ENCODE results near the gene RAE1. TPM values are rescaled to one million over a fixed set of nuclear protein-coding genes. Genes with fewer than 3 reads are reported as not detected.

RAE1 gene
- total RNA-seq, 2 experiments from 2014 or later: 31.8 to 34.4 TPM

- DNase-seq (no peak), ATAC-seq (ENCODE audit: low read depth) (no peak)
- peaks cover 9% of the 10 kb centered on the region for H3K4me1 Mint-ChIP-seq
- H3K9me3 Mint-ChIP-seq: no peaks in the 10 kb centered on the region
- H3K4me3 Mint-ChIP-seq: no peak overlapping the region
- H3K27me3 Mint-ChIP-seq: no peaks in the 10 kb centered on the region
- H3K27ac Mint-ChIP-seq: no peak overlapping the region
- peaks cover 37% of the 10 kb centered on the region for H3K36me3 Mint-ChIP-seq
- POLR2A ChIA-PET: no interaction called here
These were observed 20.3 kb downstream of the RAE1 start for GRCh38 chr20:57371363-57371762.

GRCh38 chr20:57372157-57372556, 21.1 kb downstream of the RAE1 start:
- DNase-seq (no peak), ATAC-seq (ENCODE audit: low read depth) (no peak)
- Mint-ChIP-seq H3K36me3 (peaks cover 33% of the 10 kb centered on the region), H3K27ac (no peak overlapping the region), H3K4me3 (no peak overlapping the region), H3K27me3 (no peaks in the 10 kb centered on the region), H3K4me1 (peaks cover 9% of the 10 kb centered on the region), H3K9me3 (no peaks in the 10 kb centered on the region)
- POLR2A ChIA-PET: no interaction called here

DNA sequence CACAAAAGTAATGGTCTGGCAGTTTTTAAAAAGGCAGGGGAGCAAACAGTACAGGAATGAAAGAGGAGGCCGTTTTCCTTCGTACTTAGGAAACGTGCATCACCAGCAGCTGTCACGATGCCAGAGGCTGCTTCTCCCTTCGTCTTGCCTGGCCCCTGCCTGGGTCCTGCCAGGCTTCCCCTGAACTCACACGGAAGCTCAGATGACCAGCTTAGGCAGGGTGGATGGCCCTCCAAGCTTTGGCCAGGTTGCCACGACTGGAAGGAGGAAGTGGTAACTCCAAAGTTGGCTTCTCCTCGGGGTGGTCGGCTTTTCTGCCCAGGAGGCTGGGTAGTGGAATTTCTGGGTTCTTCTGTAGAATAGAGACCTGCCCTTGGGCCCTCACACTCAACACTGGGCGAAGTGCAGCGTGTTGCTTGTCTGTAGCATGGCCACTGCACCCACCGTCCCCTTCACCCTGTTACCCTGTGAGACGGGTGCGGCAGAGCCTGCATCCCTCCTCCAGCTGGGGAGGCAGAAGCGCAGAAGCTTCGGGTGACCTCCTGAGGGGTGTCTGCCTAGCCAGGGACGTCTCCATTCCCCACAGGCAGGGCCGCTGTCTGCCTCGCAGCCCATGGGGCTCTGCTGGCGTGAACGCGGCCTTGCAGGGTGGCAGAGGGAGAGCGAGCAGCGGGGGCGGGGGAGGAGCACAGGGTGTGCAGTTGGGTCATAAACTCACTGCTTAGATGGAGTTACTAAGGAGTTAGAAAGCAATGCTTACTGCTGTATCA, 21.7 kb downstream of the RAE1 start:
- peaks cover 36% of the 10 kb centered on the region for H3K36me3 Mint-ChIP-seq
- H3K4me3 Mint-ChIP-seq: no peak overlapping the region
- no peak overlapping the region for H3K27ac Mint-ChIP-seq
- H3K27me3 Mint-ChIP-seq: no peaks in the 10 kb centered on the region
- DNase-seq: no peak
- POLR2A ChIA-PET: no interaction called here
- no peaks in the 10 kb centered on the region for H3K9me3 Mint-ChIP-seq
- peaks cover 13% of the 10 kb centered on the region for H3K4me1 Mint-ChIP-seq
- ATAC-seq (ENCODE audit: low read depth): no peak

GRCh38 chr20:57374343-57374930, 23.4 kb downstream of the RAE1 start:
- ATAC-seq (ENCODE audit: low read depth): no peak
- Mint-ChIP-seq H3K36me3 (peaks cover 36% of the 10 kb centered on the region), H3K27ac (peak overlapping the region; percentile 40), H3K4me1 (peaks cover 13% of the 10 kb centered on the region), H3K27me3 (no peaks in the 10 kb centered on the region), H3K4me3 (no peak overlapping the region), H3K9me3 (no peaks in the 10 kb centered on the region)
- POLR2A ChIA-PET: no interaction called here
- DNase-seq: no peak

DNA sequence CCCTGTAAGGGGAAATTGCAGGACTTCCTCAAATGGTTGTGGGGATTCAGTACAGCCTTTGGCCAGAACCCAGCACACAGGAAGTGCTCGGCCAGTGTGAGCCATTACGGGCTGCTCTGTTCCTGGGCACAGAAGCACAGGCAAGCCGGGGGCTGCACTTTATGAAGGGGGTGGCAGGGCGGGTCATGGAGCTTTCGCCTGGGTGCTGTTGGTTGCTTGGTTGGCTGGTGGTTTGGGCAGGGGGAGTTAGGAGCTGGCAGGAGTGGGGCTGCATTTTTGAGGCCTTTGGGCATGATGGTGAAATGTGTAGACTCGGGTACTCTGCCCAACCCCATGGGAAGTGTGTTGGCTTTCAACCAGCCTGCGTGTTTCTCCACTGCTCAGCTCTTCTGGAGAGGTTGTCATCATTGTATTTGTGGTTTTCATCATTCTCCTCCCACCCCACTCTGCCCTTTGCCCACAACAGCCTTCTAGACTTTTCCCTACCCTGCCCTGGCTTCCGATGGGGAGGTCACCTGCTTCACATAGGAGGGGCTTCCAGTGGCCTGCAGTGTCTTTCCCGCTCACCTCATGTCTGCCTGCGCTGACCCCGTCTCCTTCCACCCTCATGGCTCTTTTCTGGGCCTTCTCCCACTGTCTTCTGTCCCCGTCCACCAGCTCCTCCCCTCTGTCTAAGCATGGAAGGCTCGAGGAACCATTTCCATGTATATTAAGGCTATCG, 24.0 kb downstream of the RAE1 start:
- POLR2A ChIA-PET: interaction anchor here (0.6 kb wide), 1 partner anchor 49 kb away, joined by 4 read pairs; no protein-coding TSS in a partner anchor

GRCh38 chr20:57375652-57376230, 24.7 kb downstream of the RAE1 start:
- ATAC-seq (ENCODE audit: low read depth) (no peak), DNase-seq (no peak)
- no peak overlapping the region for H3K27ac Mint-ChIP-seq
- H3K9me3 Mint-ChIP-seq: no peaks in the 10 kb centered on the region
- H3K4me3 Mint-ChIP-seq: no peak overlapping the region
- POLR2A ChIA-PET: interaction anchor here (0.6 kb wide), 1 partner anchor 48 kb away, joined by 4 read pairs; no protein-coding TSS in a partner anchor
- no peaks in the 10 kb centered on the region for H3K27me3 Mint-ChIP-seq
- H3K36me3 Mint-ChIP-seq: peaks cover 24% of the 10 kb centered on the region
- H3K4me1 Mint-ChIP-seq: peaks cover 15% of the 10 kb centered on the region

More for the DNA sequence above, 24.0 kb downstream of the RAE1 start:
- H3K4me1 Mint-ChIP-seq: peaks cover 14% of the 10 kb centered on the region
- no peaks in the 10 kb centered on the region for H3K9me3 Mint-ChIP-seq
- H3K36me3 Mint-ChIP-seq: peaks cover 30% of the 10 kb centered on the region
- H3K4me3 Mint-ChIP-seq: no peak overlapping the region
- no peaks in the 10 kb centered on the region for H3K27me3 Mint-ChIP-seq
- no peak for ATAC-seq (ENCODE audit: low read depth)
- no peak for DNase-seq
- no peak overlapping the region for H3K27ac Mint-ChIP-seq

DNA sequence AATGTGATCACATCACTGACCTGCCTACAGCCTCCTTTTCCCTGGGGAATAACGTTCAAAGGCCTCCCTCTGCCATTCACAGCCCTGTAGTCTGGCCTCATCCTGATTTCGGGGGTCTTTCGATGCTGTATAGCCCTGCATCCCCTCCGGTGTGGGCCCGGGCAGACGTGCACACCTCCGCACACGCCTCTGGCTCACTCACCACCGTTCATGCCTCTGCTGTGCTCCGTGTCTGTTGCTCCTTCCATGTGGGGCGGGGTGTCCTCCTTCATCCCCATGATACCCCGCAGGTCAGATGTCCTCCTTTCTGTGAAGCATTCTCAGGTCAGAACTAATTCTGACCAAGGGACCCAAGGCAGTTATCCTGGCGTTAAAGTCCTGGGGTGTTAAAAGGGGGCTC, 26.3 kb downstream of the RAE1 start:
- no peak overlapping the region for H3K4me3 Mint-ChIP-seq
- POLR2A ChIA-PET: no interaction called here
- DNase-seq (no peak), ATAC-seq (ENCODE audit: low read depth) (no peak)
- H3K4me1 Mint-ChIP-seq: peaks cover 20% of the 10 kb centered on the region
- H3K9me3 Mint-ChIP-seq: no peaks in the 10 kb centered on the region
- H3K27ac Mint-ChIP-seq: no peak overlapping the region
- peaks cover 21% of the 10 kb centered on the region for H3K36me3 Mint-ChIP-seq
- H3K27me3 Mint-ChIP-seq: no peaks in the 10 kb centered on the region

DNA sequence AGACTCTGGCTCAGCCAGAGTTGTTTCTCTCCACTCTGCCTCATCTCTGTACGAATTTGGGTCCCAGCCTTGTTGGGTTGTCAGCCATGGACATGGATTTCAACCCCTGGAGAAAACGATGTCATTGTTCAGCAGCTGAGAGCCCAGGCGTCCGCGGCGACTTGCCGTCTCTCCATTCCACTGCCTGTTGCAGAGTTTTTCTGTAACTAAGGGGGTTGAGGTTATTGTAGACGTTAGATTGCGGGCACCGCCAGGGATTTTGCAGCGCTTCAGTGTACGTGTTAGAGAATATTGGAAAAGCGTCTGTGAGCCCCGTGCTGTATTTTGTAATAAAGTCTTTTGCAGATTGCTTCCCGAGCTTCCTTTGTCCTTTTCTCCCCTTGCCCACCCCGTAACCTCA, 27.1 kb downstream of the RAE1 start:
- no peak overlapping the region for H3K4me3 Mint-ChIP-seq
- H3K27me3 Mint-ChIP-seq: no peaks in the 10 kb centered on the region
- POLR2A ChIA-PET: no interaction called here
- H3K27ac Mint-ChIP-seq: no peak overlapping the region
- H3K9me3 Mint-ChIP-seq: no peaks in the 10 kb centered on the region
- H3K36me3 Mint-ChIP-seq: peaks cover 21% of the 10 kb centered on the region
- peaks cover 26% of the 10 kb centered on the region for H3K4me1 Mint-ChIP-seq
- no peak for DNase-seq
- ATAC-seq (ENCODE audit: low read depth): no peak

DNA sequence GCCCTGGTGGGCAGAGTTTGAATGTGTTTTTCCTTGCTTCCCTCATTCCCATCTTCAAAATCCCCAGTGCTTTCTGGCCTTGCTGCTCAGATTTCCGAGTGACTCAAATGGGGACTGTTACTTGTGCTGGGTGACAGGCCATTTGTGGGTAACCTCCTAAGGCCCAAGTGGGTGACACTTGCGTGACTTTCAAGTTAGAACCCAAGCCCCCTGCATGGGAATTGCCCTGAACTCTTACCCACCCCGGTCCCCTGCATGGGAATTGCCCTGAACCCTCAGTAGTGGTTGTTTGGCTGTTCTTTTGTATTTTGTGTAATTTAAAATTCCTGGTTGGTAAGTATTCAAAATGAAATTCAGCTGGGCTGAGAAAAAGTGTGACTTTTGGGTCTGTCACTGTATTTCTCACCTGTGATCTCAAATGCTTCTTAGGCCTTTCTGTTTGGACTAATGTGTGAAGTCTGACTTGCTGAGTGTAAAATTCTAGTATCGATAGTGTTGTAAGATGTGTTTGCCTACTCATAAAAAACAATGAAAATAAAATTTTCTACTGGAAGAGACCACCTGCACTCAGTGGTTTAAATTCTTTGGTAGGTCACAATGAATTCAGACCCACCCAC, 27.7 kb downstream of the RAE1 start:
- Mint-ChIP-seq H3K27me3 (no peaks in the 10 kb centered on the region), H3K27ac (no peak overlapping the region), H3K36me3 (peaks cover 16% of the 10 kb centered on the region), H3K4me3 (no peak overlapping the region), H3K4me1 (peaks cover 26% of the 10 kb centered on the region), H3K9me3 (no peaks in the 10 kb centered on the region)
- POLR2A ChIA-PET: interaction anchor here (2.0 kb wide), 1 partner anchor 11 kb away, joined by 8 read pairs; no protein-coding TSS in a partner anchor
- ATAC-seq (ENCODE audit: low read depth) (no peak), DNase-seq (no peak)

DNA sequence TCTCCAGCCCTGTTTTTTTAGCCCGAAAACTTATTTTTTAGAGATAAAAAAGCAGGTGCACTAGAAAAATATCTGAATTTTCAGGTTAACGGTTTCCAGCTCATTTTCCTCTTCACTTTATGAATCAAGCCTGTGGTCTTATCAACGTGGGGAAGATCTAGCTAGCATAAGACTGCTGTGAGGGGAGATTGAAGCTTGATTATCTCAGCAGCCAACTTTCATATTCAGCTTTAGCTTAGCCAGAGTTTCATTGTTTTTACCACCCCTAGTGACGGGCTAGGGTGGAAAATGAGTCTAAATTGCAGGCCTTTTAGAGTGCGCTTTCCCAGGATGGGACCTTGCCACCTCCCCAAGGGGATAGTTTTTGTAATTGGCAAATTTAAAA, 28.2 kb downstream of the RAE1 start:
- POLR2A ChIA-PET: interaction anchor here (2.0 kb wide), 1 partner anchor 10 kb away, joined by 8 read pairs; no protein-coding TSS in a partner anchor
- Mint-ChIP-seq H3K4me3 (no peak overlapping the region), H3K27ac (no peak overlapping the region), H3K36me3 (peaks cover 15% of the 10 kb centered on the region), H3K4me1 (peaks cover 23% of the 10 kb centered on the region), H3K9me3 (no peaks in the 10 kb centered on the region), H3K27me3 (no peaks in the 10 kb centered on the region)
- ATAC-seq (ENCODE audit: low read depth) (no peak), DNase-seq (no peak)

- H3K4me1 Mint-ChIP-seq: peaks cover 19% of the 10 kb centered on the region
- peaks cover 10% of the 10 kb centered on the region for H3K36me3 Mint-ChIP-seq
- no peaks in the 10 kb centered on the region for H3K27me3 Mint-ChIP-seq
- DNase-seq: no peak
- H3K27ac Mint-ChIP-seq: no peak overlapping the region
- no peak for ATAC-seq (ENCODE audit: low read depth)
- no peak overlapping the region for H3K4me3 Mint-ChIP-seq
- POLR2A ChIA-PET: interaction anchor here (1.2 to 2.0 kb wide), 2 partner anchors 10 to 93 kb away, joined by 3 to 8 read pairs; no protein-coding TSS in a partner anchor
- H3K9me3 Mint-ChIP-seq: no peaks in the 10 kb centered on the region
These were observed 29.2 kb downstream of the RAE1 start for GRCh38 chr20:57380081-57380750.

GRCh38 chr20:57381596-57382503, 30.8 kb downstream of the RAE1 start:
- H3K4me1 Mint-ChIP-seq: peaks cover 17% of the 10 kb centered on the region
- H3K4me3 Mint-ChIP-seq: no peak overlapping the region
- ATAC-seq (ENCODE audit: low read depth) (peak; percentile 55), DNase-seq (peak; percentile 84)
- peaks cover 4% of the 10 kb centered on the region for H3K36me3 Mint-ChIP-seq
- no peak overlapping the region for H3K27ac Mint-ChIP-seq
- POLR2A ChIA-PET: interaction anchor here (1.1 kb wide), 1 partner anchor 11 kb away, joined by 3 read pairs; no protein-coding TSS in a partner anchor
- H3K27me3 Mint-ChIP-seq: no peaks in the 10 kb centered on the region
- H3K9me3 Mint-ChIP-seq: no peaks in the 10 kb centered on the region
